Measurements from ENCODE around the gene MPP2.
"Not testable (repeated sequence)": the region's sequence is repeated elsewhere in the genome, so short reads cannot be mapped to it uniquely, and the experiment has no call there.

The MPP2 gene

DNA sequence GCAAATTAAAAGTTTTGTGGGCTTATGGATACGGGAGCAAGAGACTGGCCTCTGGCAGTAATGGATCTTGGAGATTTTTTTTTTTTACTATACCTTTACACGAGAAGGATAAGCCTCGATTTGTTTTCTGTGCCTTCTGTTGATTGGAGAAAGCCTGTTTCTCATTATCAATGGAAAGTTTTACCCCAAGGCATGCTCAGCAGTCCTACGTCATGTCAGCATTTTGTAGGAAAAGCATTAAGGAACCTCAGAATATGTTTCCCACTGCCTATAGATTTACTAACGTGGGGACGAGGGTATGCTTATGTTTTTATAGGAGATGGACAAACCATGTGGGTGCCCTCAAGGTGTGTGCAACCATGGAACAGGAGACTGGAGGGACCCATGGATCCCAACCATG, 33.5 kb downstream of the MPP2 start:
- DNase-seq = no peak

DNA sequence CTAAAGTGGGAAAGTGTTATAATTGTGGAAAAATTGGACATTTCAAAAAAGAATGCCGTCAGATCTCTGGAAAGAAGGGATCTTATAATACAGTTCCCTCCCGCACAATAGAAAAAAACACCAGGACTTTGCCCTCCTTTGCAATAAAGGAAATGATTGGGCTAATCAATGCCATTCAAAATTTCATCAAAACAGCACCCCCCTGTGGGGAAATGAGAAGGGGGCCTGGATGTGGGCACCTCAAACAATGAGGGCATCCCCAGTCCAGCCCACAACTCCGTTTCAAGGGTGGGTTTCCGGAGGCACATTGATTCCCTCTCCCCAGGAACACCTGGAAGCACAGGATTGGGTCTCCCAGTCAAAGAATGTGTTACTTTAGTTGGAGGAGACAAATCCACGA, 34.2 kb downstream of the MPP2 start:
- no peak for DNase-seq

DNA sequence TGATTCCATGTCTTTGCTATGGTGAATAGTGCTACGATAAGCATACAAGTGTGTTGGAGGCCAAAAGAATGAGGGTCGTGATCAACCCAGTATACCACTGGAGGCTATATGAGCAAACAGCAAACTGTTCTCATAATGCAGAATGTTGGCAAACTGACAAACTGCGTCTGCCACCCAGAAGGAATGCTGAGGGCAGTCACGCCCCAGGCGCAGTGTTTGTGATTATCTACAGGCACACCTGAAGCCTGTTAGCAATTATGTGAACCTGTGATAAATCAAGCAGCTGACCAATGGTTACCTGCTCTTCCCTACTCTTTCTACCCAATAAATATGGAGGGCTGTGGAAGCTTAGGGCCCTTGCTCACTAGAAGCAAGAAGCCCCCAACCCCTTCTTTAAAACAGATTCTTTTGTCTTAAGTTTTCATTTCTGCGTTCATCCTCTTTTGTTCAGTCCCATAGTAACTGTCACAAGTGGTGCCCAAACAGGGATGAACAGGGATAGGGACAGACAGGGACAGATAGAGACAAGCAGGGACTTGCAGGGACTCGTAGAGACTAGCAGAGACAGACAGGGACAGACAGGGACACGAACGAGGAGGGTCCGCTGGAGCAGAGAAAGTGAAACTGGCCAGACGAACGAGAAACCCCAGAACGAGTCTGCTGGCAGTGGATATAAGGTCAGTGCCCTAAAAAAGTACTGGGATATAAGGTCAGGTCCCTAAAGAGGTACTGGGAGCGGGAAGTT, 35.2 kb downstream of the MPP2 start:
- DNase-seq = no peak

DNA sequence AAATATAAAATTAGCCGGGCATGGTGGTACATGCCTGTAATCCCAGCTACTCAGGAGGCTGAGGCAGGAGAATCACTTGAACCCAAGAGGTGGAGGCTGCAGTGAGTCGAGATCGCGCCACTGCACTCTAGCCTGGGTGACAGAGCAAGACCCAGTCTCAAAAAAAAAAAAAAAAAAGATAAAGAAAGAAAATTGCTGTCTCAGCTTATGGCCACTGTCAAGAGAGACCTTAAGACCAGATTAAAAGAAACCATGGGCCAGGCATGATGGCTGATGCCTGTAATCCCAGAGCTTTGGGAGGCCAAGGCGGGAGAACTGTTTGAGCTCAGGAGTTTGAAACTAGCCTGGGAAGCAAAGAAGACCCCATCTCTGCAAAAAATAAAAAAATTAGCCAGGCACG, 38.3 kb downstream of the MPP2 start:
- DNase-seq = not testable (repeated sequence)

DNA sequence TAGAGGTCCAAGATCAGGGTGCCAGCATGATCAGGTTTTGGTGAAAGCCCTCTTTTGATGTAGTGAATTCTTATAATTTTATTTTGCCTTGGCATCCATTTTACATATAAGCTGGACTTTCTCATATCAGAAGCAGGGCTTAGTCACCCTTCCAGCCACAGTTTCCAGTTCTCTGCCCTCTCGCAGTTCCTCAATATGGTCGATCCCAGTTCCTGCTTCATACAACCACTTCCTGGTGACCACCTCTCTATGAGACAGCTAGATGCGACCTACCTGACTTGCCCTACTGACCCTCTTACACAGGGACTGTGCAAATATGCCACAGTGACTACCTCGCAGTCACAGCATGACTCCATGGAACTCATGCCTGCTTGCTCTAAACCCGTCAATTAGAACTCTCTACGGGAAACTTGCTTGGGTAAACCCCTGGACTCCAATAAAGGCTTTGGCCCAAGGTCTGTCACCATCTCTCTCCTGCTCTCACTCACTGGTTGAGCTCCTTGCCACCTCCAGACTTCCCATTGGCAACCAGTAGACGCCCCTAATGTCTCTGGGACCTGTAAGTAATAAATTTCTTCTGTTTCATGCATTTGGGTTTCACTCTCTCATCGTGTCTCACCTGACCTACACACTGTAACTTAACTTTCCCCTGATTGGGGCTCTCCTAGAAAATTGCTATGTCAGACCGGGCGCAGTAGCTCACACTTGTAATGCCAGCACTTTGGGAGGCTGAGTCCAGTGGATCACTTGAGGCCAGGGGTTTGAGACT, 38.9 kb downstream of the MPP2 start:
- DNase-seq = no peak

DNA sequence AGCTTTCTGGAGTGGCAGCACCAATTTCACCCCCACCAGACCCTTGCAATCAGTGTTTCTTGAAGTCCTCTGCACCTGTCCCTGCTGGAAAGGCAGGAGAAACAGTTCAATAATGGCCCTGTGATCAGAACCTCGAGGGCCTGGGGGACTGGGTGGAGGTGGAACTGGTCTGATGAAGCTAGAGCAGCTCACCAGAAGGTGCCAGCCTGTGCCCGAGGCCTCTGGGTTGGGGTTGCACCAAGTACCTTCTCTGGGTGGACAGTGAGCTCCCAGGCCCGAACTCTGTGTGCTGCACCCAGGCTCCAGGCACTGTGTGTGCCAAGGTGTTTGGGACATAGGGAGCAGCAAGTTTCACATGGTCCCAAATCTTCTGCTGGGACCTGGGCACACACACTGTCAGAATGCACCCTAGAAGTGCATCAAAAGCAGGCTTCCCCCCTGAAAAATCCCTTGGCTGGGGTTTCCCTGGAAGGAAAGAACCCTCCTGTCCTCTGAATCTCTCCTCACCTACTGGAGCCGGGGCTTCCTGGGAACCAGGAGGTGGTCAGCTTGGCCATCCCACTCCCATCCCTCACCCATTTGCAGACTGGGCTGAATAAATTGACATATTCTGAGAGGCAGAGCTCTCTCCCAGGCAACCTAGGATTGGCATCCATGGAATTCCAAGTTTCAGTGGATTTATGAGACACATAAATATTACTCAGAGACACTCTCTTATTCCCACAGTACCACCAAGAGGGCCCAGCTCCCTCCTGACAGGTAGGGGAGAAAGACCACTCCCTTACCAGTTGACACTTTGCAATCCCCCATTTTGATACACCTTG, 43.0 kb downstream of the MPP2 start:
- DNase-seq = no peak

DNA sequence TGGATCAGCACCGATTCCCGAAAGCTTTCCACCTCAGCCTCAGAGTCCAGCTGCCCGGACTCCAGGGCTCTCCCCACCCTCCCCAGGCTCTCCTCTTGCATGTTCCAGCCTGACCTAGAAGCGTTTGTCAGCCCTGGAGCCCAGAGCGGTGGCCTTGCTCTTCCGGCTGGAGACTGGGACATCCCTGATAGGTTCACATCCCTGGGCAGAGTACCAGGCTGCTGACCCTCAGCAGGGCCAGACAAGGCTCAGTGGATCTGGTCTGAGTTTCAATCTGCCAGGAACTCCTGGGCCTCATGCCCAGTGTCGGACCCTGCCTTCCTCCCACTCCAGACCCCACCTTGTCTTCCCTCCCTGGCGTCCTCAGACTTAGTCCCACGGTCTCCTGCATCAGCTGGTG, 45.4 kb downstream of the MPP2 start:
- DNase-seq = no peak

DNA sequence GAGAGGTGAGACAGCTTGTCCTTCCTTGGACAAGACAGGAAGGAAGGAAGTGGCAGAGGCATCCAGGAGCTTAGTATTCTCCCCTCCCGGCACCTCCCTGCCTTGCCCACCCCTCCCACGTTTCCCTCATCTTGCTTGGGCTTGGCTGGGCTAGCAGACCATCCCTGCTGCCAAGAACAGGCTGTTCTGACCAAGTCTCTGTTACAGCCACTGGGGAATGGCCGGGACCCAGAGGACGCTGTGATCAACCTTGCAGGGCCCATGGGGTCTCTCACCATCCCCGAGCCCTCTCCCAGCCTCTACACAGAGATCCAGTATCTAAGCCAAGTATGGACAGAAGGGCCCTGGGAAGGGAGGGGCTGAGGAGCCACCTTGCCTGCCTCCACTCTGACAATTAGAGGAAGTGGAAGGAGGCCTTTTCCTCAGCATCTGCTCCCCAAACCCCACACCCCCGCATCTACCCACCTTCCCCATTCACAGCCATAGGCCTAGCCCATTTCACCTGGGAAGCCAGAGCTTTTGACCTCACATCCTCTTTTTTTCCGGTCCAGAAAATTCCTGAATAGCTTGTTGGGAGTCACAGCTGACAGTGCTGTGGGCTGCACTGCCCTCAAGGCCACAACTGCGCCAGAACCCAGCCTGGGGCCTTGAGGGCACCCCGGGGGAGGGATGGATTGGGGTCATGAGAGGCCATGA, 46.3 kb downstream of the MPP2 start:
- DNase-seq = no peak

DNA sequence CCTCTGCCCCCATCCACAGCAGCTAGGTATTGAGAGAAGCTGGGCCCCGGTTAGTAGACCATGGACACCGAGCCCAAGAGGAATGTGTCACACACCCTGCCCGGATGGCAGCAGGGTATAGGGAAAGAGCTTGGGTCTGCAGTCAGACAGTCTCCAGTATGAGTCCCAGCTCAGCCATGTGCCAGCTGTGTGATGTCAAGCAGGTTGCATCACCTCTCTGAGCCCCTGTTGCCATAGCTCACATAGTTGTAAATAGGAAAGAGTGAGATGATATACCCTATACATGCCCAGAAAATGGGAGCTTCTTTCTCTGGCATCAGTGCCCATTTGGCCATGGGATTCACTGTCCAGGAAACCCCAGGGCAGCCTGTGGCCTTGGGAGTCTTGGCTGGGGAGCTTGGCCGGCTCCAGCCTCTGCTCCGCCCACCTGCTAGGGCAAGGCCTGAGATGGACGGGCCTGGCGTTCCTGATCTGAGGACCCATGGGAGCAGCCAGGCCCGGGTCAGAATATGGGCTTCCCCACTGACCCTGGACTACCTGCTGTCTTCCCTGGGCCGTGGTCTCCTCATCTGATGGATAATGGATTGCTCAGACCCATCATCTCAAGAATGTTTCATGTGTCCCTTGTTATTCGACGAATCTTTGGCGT, 47.1 kb downstream of the MPP2 start:
- no peak for DNase-seq

DNA sequence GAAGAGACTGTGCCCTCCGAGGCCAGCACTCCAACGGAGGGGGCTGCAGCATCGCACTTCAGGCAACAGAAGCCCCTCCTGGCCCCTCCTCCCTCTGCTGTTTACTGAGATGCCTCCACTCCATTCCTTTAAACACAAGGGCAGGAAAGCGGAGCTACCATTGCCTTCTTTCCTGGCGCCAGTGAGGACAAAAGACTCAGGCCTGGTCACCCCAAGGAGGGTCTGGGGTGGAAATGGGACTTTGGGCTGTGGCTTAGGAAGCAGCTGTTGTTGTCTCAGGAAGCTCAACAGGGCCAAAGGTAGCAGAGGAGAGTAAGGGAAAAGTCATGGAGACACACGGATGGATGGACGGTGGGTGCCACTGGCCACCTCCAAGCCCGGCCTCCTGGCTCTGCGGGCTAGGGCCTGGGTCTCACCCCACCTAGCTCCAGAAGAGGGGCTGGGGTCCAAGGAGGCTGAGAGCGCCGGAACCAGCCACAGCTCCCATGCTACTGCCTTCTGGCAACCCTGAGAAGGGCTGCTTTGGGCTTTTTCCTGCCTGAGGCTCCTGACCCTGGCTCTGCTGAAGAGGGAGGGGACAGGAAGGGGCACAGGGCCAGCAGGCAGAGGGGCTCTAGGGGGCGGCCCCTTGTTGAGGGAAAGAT, 49.3 kb downstream of the MPP2 start:
- no peak for DNase-seq

DNA sequence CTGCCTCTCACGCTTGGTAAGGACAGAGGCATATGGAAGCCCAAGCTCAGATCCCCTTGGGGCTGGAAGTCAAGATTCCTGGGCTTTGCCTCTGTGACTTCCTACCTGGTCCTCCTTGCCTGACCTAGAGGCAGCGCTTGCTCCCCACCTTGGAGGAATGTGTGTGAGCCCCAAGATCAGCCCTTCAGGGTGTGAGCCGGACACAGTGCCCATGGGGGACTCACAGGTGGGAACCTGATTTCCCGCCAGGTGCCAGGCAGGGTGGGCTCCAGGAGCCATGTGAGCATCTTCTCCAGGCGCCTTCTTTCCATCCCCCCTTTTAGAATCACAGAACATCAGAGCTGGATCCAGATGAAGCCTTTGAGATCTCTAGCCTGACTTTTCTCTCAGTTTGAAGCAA, 50.2 kb downstream of the MPP2 start:
- no peak for DNase-seq

DNA sequence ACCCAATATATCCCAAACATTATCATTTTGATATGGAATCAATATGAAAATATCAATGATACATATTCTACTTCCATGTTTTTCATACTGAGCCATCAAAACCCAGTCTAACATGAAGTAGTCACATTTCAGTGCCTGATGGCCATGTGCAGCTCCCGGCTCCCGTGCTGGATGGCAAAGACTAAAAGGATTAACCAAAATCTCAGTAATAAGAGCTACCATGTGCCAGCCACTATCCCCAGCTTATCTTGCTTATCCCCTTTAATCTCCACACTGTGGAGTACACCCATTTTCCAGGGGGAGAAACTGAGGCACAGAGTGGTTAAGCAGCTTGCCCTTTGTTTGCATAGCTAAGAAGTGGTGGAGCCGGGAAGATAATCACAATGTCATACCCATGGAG, 51.2 kb downstream of the MPP2 start:
- no peak for DNase-seq

DNA sequence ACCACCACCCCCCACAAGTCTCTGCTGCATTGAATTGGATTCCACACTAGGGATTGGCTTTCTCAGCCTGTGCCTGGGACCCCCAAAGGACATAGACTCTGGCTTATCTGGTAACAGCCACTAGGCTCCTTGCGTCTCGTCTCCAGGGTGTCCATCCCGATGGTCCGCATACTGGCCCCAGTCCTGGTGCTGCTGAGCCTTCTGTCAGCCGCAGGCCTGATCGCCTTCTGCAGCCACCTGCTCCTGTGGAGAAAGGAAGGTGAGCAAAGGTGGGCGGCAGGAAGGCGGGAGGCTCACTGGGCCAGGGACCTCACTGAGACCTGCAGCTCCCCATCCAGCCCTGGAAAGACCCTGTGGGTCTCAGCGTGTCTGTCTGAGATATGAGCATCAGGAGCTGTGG, 52.3 kb downstream of the MPP2 start:
- no peak for DNase-seq

DNA sequence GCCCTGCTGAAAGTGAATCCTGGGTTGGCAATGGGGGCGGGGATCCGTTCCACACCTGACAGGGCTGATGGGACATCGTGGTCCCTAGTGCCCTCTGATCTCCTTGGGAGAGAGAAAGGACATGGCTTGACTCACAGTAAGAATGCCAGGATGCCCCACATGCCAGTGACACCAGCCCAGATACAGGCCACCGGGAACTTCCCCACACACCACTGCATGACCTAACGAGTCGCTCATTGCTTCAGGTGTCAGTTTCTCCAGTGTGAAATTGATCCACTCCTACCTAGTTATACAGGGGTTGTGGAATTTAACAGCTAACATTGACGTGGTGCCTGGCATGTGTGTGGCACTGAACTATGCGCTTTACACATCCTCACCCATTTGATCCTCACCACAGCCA, 52.8 kb downstream of the MPP2 start:
- DNase-seq = no peak

DNA sequence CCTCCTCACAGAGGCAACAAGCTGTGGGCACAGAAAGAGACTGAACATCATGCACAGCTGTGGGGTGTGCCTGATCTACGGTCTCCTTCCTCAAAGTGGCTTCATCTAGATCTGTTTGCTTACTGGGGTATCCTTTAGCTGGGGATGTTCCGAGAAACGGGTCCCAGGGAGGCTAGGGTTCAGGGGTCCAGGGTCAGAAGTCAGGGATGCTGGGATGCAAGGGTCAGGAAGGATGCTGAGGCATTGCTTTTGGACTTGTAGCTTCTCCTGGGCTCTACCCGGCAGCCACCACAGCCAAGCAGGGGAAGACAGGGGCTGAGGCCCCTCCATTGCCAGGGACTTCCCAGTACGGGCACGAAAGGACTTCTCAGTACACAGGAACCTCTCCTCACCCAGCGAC, 53.8 kb downstream of the MPP2 start:
- DNase-seq = no peak

DNA sequence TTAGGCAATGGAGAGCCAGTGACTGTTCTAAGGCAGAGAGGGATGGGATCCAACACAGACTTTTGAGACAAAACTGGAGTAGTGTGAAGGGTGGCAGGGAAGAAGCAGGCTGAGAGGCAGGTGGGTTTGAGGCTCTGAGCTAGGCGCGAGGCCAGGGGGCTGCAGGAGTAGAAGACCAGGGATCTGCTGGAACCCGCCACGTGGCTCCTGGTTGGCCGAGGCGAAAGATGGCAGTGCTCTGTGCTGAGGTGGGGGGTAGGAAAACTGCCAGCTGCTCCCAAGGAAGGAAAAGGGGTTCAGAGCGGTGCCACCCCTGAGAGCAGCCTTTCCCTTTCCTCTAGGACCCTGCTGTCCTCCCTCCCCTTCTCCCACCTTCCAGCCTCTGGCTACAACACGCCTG, 54.8 kb downstream of the MPP2 start:
- no peak for DNase-seq

DNA sequence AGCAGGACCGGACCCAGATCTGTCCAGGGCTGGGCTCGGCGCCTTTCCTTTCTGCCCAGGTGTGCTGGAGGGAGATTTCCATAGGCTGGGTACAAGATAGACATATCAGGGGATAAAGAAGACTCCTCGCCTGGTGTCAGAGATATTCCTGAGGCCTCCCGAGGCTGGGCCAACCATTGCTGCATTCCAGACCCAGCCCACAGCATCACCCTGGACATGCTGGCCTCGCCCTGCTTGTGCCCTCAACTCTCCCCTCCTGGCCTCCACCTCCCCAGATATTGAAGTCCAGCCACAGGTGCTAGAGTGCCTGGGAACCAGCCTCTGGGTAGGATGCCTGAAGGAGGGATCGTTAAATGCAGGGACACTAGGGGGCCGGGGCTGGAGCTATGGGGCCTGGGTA, 58.2 kb downstream of the MPP2 start:
- DNase-seq = no peak

DNA sequence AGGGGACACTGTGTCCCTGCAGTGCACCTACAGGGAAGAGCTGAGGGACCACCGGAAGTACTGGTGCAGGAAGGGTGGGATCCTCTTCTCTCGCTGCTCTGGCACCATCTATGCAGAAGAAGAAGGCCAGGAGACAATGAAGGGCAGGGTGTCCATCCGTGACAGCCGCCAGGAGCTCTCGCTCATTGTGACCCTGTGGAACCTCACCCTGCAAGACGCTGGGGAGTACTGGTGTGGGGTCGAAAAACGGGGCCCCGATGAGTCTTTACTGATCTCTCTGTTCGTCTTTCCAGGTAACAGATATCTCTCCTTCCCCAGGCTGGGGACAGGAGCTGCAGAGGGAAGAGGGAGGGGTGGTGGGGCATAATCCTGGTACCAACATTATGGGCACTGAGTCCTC, 58.7 kb downstream of the MPP2 start:
- no peak for DNase-seq

DNA sequence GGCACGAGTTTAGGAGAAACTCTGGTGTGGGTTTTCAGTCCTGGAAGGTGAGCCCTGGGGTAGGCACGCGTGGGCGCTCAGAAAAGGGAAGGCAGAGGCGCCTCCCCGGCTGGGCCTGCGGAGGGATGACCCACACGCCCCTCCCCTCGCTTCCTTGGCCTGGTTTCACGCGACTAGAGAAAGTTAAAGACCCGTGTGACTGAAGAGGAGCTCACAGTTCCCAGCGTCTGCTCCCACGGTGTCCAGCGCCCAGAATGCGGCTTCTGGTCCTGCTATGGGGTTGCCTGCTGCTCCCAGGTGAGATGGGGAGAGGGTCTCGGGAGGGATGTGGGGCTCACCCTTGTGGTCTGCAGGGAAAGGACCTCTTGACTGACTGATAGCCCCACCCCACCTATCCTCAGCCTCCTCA, 60.4 kb downstream of the MPP2 start, which contains the start of gene CD300LG:
Gene CD300LG (plus strand): TSS at position 214 of the 409 bp plus-strand sequence. CDS start 41 bp downstream, at position 255.
- no peak for DNase-seq

DNA sequence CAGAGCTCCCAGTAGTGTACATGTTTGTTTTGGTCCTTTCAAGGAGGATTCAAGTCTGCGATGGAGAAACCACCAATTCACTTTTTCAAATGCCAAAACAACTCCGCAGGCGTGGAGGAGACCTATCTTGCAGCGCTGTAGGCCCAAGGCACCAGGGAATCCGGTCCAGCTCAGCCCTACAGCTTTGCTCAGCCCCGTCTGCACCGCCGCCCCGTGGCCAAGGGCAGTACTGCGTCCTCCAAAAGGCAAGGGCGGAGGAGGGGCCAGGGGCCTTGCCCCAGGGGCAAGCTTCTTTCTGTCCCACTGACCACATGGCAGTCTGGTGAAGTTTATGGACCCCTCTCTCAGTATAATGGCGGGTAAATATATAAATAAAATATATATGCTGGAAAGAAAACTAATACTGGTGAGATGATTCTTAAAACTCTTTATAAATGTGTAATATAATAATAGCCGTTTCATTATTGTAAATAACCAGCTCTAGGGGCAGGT, 61.1 kb downstream of the MPP2 start:
- DNase-seq = peak; percentile 68

DNA sequence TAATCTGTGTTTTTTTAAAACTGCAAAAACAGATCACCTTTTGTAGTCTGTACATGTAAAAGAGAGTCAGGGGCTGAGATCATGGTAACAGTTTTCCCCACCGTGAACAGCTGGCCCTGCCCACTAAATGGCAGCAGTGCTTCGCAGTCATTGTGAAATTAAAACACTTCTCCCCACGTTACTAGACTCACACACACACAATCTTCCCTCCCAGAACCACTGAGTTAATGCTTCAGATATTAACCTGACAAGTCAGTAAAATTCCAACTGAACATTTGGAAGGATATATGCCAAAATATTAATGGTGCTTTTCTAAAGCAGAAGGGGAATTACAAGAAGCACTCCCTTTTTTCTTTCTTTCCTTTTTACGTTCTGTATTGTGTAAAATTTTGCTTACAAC, 61.6 kb downstream of the MPP2 start:
- DNase-seq = no peak

DNA sequence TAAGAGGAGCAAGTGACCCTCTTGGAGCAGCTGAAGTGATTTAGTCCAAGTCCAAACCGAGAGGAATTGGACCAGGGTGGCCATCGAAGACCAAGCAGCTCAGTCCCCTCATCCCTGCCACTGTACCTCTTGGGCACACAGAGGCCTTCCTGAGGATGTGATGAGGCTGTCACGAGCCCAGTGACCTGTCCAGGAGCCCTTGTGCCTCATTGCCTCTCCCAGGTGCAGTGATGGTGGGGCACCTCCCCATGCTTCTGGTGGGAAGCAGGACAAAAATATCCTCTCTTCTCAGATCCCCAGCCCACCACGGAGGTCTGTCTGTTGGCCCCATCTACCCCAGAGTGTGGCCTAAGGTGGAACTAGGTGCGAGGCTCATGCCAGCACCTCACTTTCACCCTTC, 63.1 kb downstream of the MPP2 start:
- no peak for DNase-seq
